ENCODE measurements around the gene MAGI2.

The MAGI2 gene

DNA sequence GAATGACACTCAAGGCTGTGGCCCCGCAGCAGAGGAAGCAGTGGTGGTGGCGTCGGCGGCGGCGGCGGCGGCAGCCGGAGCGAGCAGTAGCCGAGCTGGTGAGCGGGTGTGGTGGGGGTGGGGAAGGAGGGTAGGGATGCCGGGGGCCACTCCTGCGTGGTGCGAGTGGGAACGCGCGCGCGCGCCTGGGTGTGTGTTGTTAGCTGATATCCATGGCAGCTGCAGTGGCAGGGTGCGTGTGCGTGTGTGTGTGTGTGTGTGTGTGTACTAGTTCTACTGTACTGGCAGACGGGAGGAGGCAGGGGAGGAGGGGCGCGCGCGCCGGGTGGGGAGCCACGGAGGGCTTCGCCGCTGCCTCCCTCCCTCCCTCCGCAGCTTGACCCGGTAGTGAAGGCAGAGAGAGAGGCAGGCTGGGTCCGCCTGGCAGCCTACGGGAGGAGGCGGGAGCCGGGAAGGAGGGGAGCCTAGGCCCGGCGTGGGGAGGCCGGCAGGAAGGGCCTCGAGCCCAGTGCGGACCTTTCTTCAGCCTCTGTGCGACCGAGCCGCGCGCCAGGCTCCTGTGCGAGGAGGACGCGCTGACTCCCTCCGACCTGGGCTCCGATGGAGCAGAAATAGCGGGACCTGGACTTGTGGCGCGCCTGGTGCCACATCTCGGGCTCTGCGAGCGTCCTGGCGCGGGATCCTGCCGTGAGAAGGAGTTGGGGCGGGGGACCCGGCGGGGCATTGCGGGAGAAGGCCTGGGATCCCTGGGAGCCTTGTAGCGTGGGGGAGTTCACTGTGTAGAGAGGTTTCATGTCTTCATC, at the start of gene MAGI2:
Gene MAGI2 (minus strand): TSS at position 110 of the 803 bp plus-strand sequence. CDS start 347 bp downstream, outside the sequence.
- no peaks in the 10 kb centered on the region for H3K36me3 Mint-ChIP-seq
- H3K4me1 Mint-ChIP-seq: peaks cover 7% of the 10 kb centered on the region
- no peak within 1 kb of the TSS for H3K27ac Mint-ChIP-seq
- H3K27me3 Mint-ChIP-seq: peaks cover 38% of the 10 kb centered on the region
- H3K9me3 Mint-ChIP-seq: no peaks in the 10 kb centered on the region
- H3K4me3 Mint-ChIP-seq: no peak within 1 kb of the TSS

DNA sequence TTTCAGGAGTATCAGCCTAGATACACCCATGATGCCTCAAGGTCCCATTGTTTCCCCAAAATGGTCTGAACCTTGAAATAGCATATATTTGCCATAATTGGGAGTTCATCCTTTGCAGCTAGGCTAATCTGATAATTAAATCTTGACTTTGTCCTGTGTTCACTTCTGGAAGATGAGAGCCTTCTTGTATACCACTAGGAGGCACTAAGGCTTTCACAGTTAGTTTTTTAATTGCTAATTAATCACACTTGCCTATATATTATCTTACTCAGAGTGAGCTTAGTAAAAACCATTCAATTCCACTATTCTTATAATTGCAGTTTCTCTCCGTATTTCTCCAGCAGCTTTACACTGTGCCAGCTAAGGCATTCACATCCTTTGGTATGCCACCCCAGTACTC, 48.7 kb upstream of the MAGI2 start:
- no peaks in the 10 kb centered on the region for H3K36me3 Mint-ChIP-seq
- H3K4me3 Mint-ChIP-seq: no peak overlapping the region
- no peaks in the 10 kb centered on the region for H3K4me1 Mint-ChIP-seq
- H3K9me3 Mint-ChIP-seq: no peaks in the 10 kb centered on the region
- no peak overlapping the region for H3K27ac Mint-ChIP-seq
- no peaks in the 10 kb centered on the region for H3K27me3 Mint-ChIP-seq

DNA sequence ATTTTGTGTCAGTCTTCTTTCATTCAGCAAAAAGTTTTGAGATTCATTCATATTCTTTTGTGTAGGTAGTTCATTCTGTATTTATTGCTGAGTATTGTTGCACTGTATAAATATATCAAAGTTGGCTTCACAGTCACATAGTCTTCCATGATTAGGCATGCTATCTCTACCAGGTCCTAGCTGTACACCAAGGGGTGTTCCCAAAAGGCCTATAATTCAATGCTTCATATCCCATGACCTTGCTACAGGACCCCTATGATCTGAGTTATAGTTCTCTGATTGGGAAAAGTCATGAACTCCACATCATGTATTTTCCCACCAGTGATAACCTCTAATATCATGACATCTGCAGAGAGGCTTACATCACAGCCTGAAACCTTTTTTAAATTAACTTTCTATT, 47.3 kb upstream of the MAGI2 start:
- Mint-ChIP-seq H3K4me1 (no peaks in the 10 kb centered on the region), H3K36me3 (no peaks in the 10 kb centered on the region), H3K27ac (no peak overlapping the region), H3K9me3 (no peaks in the 10 kb centered on the region), H3K27me3 (no peaks in the 10 kb centered on the region), H3K4me3 (no peak overlapping the region)

DNA sequence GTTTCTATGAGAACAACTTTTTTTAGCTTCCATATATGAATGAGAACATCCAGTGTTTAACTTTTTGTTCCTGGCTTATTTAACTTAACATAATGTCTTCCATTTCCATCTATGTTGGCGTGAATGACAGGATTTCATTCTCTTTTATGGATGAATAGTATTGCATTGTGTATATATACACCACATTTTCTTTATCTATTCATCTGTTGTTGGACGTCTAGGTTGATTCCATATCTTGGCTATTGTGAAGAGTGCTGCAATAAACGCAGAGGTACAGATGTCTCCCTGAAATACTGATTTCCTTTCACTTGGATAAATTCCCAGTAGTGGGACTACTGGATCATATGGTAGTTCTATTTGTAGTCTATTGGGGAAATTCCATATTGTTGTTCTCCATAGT, 44.3 kb upstream of the MAGI2 start:
- Mint-ChIP-seq H3K4me1 (no peaks in the 10 kb centered on the region), H3K9me3 (no peaks in the 10 kb centered on the region), H3K4me3 (no peak overlapping the region), H3K27me3 (no peaks in the 10 kb centered on the region), H3K36me3 (no peaks in the 10 kb centered on the region), H3K27ac (no peak overlapping the region)

DNA sequence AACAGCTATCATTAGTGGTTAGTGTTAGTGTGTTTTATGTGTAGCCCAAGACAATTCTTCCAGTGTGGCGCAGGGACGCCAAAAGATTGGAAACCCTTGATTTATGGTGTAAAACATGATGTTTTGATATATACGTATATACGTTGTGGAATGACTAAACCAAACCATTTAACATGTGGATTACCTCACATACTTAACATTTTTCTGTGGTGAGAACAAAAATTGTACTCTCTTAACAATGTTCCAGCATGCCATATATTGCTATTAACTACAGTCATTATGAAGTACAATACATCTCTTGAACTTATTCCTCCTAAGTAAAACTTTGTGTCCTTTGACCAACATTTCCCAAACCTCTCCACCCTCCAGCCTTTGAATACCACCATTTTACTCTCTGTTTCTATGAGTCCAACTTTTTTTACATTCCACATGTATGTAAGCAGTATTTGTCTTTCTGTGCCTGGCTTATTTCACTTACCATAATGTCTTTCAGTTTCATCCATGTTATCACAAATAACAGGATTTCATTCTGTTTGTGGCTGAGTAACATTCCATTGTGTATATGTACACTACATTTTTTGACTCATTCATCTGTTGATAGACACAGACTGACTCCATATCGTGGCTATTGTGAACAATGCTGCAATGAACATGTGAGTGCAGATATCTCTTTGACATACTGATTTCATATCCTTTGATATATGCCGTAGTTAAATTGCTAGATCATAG, 42.2 kb upstream of the MAGI2 start:
- Mint-ChIP-seq H3K27ac (no peak overlapping the region), H3K4me1 (no peaks in the 10 kb centered on the region), H3K27me3 (no peaks in the 10 kb centered on the region), H3K36me3 (no peaks in the 10 kb centered on the region), H3K4me3 (no peak overlapping the region), H3K9me3 (no peaks in the 10 kb centered on the region)

DNA sequence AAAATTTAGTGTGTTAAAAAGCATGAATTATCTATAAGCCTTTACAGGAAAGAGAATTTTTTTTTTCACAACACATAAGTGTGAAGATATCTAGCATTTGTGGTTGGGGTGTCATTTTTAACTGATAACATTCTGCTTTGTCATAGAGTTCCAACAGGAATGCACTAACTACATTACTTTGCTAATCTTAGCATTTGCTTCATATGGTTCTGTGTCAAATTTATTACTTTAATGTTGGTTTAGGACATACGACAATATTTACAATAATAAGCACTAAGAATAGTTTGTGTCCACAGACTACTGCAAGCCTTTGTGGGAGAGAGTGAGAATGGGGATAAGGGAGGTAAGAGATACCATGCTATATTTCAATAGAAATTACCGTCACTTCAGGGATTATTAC, 40.6 kb upstream of the MAGI2 start:
- H3K27ac Mint-ChIP-seq: no peak overlapping the region
- H3K36me3 Mint-ChIP-seq: no peaks in the 10 kb centered on the region
- no peaks in the 10 kb centered on the region for H3K4me1 Mint-ChIP-seq
- no peaks in the 10 kb centered on the region for H3K27me3 Mint-ChIP-seq
- no peaks in the 10 kb centered on the region for H3K9me3 Mint-ChIP-seq
- H3K4me3 Mint-ChIP-seq: no peak overlapping the region

DNA sequence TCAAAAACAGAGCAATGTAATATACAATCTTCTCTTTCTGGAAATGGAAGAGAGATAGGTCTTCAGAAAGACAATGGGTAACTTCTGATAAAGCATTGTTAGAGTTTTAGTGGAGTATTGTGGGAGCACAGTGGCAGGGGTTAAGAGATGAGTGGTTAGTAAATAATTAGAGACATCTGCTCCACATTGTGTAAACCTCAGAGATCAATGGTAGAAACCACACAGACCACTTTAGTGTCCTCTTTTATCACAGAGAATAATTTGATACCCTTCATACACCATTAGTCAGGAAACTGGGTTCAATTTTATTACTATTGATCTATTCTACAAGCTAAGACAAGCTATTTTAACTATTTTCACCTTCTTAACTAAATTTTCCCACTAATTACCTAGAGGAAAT, 35.9 kb upstream of the MAGI2 start:
- no peaks in the 10 kb centered on the region for H3K27me3 Mint-ChIP-seq
- no peak overlapping the region for H3K4me3 Mint-ChIP-seq
- no peaks in the 10 kb centered on the region for H3K36me3 Mint-ChIP-seq
- H3K4me1 Mint-ChIP-seq: no peaks in the 10 kb centered on the region
- H3K27ac Mint-ChIP-seq: no peak overlapping the region
- no peaks in the 10 kb centered on the region for H3K9me3 Mint-ChIP-seq

DNA sequence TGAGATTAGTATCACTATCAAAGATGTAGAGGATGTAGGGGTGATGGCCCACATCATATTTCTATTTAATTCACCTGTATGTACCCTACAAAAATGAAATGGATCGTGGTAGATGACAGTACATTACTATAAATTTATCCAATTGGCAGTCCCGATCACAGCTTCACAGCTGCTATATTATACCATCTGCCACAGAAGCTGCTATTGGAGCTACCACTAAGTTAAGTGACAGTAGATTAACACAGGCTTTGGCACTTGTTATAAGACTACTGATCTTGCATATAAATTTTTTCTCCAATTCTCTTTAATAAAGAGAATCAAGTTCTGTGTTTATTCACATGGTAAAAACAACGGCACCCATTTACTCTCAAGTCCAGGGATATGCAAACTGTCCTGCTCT, 24.9 kb upstream of the MAGI2 start:
- H3K27me3 Mint-ChIP-seq: no peaks in the 10 kb centered on the region
- no peak overlapping the region for H3K27ac Mint-ChIP-seq
- H3K4me3 Mint-ChIP-seq: no peak overlapping the region
- no peaks in the 10 kb centered on the region for H3K9me3 Mint-ChIP-seq
- H3K36me3 Mint-ChIP-seq: no peaks in the 10 kb centered on the region
- H3K4me1 Mint-ChIP-seq: no peaks in the 10 kb centered on the region

DNA sequence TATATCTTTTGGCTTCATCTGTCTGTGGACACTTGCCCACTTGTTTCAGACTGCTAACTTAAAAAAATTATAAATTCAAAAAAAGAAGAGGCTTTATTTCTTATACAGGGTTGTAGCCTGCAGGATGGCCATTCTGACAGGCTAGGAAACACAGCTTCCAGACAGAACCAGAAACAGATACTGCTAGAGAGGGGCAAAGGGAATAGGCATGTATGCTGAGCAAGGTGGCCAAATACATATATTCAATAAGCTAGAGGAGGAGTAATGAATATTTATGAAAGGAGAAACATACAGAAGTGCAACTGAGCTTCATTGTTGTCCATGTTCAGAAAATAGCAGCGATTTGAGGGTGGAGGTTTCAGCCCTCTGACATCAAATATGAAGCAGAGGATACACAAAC, 22.0 kb upstream of the MAGI2 start:
- Mint-ChIP-seq H3K36me3 (no peaks in the 10 kb centered on the region), H3K4me3 (no peak overlapping the region), H3K27me3 (no peaks in the 10 kb centered on the region), H3K9me3 (no peaks in the 10 kb centered on the region), H3K4me1 (no peaks in the 10 kb centered on the region), H3K27ac (no peak overlapping the region)

DNA sequence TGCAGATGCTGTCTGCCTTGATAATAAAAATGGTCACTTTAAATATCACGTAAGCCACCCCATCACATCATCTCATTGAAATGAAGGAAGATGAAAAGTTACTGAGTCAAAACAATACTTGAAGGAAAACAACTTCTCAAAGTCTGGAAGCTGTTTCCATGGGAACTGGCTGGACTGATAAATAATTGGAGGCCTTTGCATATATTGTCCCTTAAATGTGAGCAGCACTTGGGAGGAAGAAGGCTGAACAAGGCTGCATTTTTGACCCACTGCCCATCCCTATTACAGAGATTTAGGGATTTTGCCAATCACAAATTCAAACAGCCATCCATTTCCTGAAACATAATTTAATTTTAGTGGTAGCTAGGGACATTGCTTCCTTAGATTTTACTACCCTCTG, 18.2 kb upstream of the MAGI2 start:
- H3K27me3 Mint-ChIP-seq: no peaks in the 10 kb centered on the region
- no peaks in the 10 kb centered on the region for H3K9me3 Mint-ChIP-seq
- no peak overlapping the region for H3K4me3 Mint-ChIP-seq
- H3K36me3 Mint-ChIP-seq: no peaks in the 10 kb centered on the region
- no peak overlapping the region for H3K27ac Mint-ChIP-seq
- H3K4me1 Mint-ChIP-seq: no peaks in the 10 kb centered on the region

DNA sequence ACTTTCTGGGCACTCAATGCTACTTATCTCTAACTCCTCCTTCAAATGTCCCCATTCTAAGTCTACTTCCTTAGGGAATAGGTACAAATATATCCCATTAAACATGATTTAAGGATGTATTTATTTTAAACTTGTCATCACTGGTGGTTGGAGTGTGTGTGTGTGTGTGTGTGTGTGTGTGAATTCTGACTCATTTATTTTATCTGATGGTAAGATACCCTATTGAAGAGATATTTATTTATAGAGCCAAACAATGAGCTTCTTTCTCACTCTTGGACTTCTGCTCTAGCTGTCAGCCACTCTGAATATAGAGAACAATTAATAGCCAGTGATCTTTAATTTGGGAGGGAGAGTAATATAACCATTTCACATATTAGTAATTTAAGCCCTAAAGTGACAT, 17.8 kb upstream of the MAGI2 start:
- no peaks in the 10 kb centered on the region for H3K4me1 Mint-ChIP-seq
- H3K27ac Mint-ChIP-seq: no peak overlapping the region
- H3K27me3 Mint-ChIP-seq: no peaks in the 10 kb centered on the region
- no peaks in the 10 kb centered on the region for H3K36me3 Mint-ChIP-seq
- no peak overlapping the region for H3K4me3 Mint-ChIP-seq
- H3K9me3 Mint-ChIP-seq: no peaks in the 10 kb centered on the region

DNA sequence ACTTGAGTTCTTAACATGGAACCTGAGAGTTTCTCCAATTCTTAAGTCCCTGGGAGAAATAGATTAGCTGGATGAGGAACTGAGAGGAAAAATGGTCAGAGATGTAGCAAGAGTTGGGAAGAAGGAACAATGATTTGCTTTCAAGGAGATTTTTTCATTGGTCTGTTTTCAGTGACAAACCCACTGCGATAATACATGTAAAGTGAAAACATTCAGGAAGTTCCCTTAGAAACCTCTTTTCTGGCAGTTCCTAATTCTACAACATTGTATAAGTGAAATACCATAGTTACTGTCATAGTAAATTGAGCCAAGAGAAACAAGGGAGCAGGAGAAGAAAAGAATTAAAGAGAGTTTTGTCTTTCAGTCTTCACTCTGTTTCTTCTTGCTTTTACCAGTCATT, 12.1 kb upstream of the MAGI2 start:
- Mint-ChIP-seq H3K27ac (no peak overlapping the region), H3K27me3 (no peaks in the 10 kb centered on the region), H3K4me1 (no peaks in the 10 kb centered on the region)

DNA sequence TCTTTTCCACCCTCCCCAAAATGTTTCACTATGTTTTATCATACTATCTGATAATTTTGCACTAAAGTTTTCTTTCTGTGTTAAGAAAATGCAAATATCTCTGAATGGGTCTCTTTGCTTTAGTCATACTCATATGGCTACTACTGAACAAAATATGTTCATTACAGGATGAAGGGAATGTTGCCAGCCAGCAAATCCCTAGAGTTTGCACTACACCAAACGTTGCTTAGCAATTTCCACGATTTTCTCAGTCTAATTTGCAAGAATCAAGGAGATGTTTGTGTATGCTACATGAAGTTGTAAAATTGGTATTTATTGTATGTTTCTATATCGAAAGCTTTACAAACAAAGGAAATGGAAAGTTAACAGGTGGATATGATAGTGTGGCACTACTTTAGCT, 10.6 kb upstream of the MAGI2 start:
- H3K27me3 Mint-ChIP-seq: no peaks in the 10 kb centered on the region
- no peak overlapping the region for H3K27ac Mint-ChIP-seq
- no peaks in the 10 kb centered on the region for H3K9me3 Mint-ChIP-seq
- no peaks in the 10 kb centered on the region for H3K4me1 Mint-ChIP-seq
- H3K36me3 Mint-ChIP-seq: no peaks in the 10 kb centered on the region
- no peak overlapping the region for H3K4me3 Mint-ChIP-seq

More for the DNA sequence above, 12.1 kb upstream of the MAGI2 start:
- Mint-ChIP-seq H3K9me3 (no peaks in the 10 kb centered on the region), H3K4me3 (no peak overlapping the region), H3K36me3 (no peaks in the 10 kb centered on the region)

DNA sequence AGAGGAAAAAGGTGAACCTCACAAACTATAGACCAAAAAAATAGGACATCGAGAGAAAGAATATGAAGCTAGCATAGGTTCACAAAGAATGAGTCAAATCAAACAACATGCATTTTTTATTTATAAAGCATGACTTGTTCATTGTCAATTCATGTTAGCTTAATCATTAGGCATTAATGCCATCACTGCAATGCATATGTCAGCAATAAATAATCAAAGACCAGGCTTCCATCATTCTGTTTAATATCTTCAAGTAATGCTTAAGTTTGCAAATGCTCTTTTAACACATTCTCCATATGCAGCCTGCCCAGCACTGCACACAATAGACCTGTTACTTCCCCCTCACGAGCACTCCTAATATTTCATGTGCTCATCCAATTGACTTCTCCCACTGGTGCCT, 8.9 kb upstream of the MAGI2 start:
- Mint-ChIP-seq H3K4me1 (no peaks in the 10 kb centered on the region), H3K4me3 (no peak overlapping the region), H3K9me3 (no peaks in the 10 kb centered on the region), H3K27ac (no peak overlapping the region), H3K27me3 (peaks cover 2% of the 10 kb centered on the region), H3K36me3 (no peaks in the 10 kb centered on the region)

DNA sequence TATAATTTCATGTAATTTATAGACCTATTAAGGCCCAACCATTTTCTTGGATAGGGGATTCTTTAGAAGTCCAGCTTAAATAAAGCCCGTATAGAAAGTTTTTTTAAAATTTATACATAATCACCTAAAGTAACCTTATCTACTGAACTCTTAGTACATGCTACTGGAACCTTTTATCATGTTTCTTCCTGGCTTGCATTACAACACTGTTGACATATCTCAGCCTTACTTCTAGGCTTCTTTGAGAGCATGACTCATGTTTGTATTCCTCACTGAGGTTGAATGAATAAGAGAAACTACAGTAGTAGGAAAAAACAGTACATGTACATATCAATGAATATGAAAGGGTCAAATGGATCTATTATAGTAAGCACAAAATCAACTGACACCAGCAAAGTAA, 8.2 kb upstream of the MAGI2 start:
- peaks cover 2% of the 10 kb centered on the region for H3K27me3 Mint-ChIP-seq
- no peaks in the 10 kb centered on the region for H3K9me3 Mint-ChIP-seq
- H3K27ac Mint-ChIP-seq: no peak overlapping the region
- H3K4me3 Mint-ChIP-seq: no peak overlapping the region
- no peaks in the 10 kb centered on the region for H3K36me3 Mint-ChIP-seq
- no peaks in the 10 kb centered on the region for H3K4me1 Mint-ChIP-seq

DNA sequence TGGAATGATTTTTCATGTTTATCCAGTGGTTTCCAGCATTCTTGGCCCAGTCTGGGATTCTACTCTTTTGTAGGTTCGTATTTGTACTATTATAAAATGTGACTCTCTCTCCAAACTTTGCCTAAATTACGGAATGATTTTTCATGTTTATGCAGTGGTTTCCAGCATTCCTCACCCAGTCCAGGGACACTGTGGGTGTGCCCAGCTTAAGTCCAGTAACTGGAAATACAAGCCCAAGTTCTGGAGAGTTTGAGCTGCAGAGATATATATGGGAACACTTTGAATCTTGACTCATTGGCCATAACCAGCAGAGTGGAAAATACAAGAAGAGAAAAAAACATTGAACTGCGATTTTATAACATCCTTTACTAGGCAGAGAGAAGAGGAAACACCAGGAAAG, 5.9 kb upstream of the MAGI2 start:
- H3K4me1 Mint-ChIP-seq: no peaks in the 10 kb centered on the region
- no peaks in the 10 kb centered on the region for H3K36me3 Mint-ChIP-seq
- no peaks in the 10 kb centered on the region for H3K9me3 Mint-ChIP-seq
- peaks cover 8% of the 10 kb centered on the region for H3K27me3 Mint-ChIP-seq
- no peak overlapping the region for H3K27ac Mint-ChIP-seq
- H3K4me3 Mint-ChIP-seq: no peak overlapping the region

All from activated naive CD4-positive, alpha-beta T cell treated with anti-CD3 and anti-CD28 coated beads, Interleukin-2, amount 50 U/mL, for 24 hours (primary cell).